Stimulated activated CD8-positive, alpha-beta memory T cell treated with anti-CD3 and anti-CD28 coated beads, Interleukin-15, amount 100 ng/mL, for 1 hour (primary cell): ENCODE results near the gene ABCG5.

ENCODE experiments used
- DNase-seq: peaks from one replicate; pipeline ENCODE4 v3.0.0-alpha.2; 2020; ENCODE audit warnings: low read depth

ABCG5 gene

DNA sequence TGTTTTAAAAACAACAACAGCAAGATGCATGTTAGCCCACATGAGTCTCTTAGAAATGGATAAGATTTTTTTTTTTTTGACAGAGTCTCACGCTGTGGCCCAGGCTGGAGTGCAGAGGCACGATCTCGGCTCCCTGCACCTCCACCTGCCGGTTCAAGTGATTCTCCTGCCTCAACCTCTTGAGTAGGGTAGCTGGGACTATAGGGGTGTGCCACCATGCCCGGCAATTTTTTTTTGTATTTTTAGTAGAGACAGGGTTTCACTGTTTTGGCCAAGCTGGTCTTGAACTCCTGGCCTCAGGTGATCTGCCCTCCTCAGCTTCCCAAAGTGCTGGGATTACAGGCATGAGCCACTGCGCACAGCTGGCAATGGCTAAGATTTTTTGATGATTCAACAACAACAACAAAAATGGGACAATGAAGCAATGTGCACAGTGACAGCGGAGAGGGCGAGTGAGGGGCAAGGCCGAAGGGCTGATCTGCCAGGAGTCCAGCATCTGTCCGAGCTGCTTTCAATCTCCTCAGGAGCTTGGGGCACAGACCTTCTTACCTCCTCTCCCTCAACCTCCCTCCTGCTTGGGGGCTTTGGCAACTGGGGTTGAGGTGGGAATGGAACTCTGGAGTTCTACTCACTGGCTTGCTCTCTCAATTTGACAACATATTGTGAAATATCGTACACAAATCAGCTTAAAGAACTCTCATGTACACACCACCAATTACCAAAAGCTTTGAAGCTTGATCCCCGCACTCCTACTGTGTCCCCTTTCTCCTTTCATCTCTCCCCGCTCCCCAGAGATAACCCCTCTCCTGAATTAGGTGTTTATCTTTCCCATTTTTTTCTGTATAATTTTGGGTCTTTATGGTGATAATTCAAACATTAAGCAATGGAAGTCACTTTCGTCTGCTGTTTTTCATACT, 3.6 kb upstream of the ABCG5 start:
- DNase-seq = no peak

- no peak for DNase-seq
Observed at GRCh38 chr2:43840965-43841364, 2.3 kb upstream of the ABCG5 start.

DNA sequence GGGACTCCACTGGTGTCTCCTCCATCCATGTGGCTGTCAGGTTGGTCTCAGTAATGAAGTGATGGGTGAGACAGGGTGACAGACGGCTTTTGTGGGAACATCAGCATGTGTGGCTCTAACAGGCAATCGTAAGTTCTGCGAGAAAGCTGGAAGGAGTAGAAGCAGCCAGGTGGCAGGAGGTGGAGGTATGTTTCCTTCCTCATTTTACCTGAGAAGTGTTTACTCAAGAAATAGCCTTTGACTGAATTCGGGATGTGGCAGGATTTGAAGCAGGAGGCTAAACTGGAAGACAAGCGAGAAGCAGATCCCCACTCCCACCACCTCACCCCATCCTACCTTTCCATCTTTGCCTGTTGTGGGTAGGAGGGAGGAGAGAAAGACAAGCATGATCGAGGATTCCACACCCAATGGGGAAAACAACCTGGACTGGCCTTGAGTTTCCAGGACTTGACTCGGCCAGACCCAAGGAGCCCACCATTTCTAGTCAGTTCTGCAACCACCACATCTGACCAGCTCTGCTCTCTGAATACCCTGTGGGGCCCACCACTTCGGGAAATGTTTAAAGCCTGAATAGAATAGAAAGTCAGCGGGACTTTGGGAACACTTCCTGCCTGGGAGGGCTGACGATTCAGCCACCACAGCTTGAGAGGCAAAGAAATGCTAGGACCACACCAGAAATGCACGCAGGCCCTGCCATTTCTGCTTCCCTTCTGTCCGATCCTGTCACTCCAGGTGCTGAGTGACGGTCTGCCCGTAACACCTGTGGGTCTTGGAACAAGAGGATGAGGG, 1.3 kb upstream of the ABCG5 start:
- DNase-seq = no peak

DNA sequence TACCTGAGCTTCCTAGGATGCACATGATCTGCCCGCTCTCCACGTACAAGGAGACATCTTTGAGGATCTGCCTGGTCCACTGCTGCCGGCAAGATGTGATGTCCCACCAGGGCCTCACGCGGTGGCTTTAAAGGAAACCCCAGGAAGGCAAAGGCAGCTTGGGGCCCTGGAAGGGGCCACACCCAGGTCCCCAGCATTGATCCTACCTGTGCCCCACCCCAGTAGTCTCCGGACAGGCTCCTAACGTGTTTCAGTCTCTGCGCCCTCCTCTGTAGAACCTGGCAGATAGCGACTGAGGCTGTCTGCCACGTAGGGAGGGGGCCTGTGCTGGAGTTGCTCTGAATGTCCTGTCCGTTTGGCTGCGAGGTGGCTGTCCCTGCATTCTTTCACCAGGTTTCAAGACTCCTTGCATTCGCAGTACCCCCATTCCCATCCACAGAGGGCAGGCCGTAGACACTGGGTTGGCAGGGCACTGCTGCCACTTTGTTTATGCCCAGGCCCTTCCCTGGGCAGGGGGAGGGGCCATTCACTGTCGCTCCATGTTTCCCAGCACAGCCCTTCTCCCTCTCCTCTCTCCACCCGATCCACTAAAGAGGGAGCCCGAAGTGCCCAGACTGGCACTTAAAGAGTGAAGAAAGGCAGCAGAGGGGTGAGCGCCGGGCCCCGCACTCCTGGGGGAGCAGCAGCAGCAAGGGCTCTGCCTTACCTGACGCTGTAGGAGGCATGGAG, 644 bp downstream of the ABCG5 start:
- no peak for DNase-seq

DNA sequence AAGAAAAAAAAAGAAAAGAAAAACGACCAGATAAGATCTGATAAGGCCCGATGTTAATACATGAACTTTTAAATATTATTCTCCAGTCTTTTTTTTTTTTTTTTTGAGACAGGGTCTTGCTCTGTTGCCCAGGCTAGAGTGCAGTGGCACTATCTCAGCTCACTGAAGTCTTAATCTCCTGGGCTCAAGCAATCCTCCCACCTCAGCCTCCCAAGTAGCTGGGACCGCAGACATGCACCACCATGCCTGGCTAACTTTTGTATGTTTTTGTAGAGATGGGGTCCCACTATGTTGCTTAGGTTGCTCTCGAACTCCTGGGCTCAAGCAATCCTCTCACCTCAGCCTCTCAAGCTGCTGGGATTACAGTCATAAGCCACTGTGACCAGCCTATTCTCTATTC, 1.6 kb downstream of the ABCG5 start:
- no peak for DNase-seq

GRCh38 chr2:43832457-43832856, 6.2 kb downstream of the ABCG5 start:
- DNase-seq = no peak

DNA sequence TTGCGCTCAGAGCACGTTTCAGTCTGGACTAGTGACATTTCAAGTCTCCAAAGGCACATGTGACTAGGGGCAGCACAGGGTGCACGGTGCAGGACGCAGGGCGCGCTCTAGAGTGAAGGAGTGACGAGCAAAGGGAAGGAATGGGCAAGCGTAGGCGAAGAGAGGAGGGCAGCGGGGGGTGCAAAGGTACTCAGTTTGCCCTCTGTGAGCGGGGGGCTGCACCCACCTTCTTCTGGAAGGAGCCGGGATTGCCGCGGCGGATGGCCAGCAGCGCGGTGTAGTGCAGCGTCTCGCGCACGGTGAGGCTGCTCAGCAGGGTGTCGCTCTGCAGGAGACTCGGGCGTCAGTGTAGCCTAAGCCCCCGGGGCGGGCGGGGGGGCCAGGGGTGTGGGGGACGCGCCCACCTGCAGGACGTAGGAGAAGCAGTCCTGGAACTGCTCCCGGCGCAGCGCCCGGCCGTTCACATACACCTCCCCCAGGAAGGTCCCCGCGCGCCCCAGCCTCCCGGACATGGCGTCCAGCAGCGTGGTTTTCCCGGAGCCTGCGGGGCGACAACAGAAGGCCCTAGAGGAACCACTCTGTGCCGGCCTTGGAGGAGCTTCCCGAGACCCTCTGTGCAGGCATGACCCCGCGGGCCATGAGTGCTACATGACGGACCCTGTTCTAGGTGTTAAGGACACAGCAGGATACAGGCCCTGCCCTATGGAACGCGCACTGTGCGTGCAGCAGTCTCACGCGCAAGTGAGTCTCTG, 6.9 kb downstream of the ABCG5 start:
- DNase-seq = no peak

DNA sequence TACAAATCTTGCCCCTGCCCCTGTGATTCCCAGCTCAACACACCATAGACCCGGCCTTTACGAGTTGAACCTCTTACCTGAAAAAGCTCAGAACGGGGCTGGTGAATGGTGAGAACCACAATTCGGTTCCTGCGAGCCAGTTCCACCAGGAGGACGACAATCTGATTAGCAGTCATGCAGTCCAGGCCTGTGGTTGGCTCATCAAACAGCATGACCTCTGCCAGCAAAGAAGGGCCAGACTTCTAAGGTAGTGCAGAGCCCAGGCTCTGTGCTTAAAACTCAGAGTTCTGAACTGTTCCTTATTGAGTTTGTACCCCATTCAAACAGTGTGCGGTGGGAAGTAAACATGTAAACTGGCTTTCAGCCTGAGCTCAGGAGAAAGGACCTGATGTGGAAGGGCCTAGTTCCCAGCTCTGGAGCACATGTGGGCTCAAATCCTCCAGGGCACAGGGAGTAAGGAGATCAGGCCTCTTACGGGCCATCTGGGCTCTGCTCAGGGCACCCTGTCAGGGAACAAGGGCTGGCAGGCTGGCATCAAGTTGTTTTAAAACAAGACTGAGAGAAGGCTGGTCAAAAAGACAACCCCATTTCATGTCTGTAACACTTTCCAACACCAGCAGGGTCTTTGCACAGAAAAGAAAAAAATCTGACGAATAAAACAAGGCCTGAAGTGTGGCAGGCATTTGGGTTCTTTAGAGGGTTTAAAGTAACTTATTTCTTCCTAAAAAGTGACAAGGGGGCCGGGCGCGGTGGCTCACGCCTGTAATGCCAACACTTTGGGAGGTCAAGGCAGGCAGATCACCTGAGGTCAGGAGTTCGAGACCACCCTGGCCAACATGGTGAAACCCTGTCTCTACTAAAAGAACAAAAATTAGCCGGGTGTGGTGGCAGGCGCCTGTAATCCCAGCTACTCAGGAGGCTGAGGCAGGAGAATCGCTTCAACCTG, 12.1 kb downstream of the ABCG5 start:
- DNase-seq = no peak

DNA sequence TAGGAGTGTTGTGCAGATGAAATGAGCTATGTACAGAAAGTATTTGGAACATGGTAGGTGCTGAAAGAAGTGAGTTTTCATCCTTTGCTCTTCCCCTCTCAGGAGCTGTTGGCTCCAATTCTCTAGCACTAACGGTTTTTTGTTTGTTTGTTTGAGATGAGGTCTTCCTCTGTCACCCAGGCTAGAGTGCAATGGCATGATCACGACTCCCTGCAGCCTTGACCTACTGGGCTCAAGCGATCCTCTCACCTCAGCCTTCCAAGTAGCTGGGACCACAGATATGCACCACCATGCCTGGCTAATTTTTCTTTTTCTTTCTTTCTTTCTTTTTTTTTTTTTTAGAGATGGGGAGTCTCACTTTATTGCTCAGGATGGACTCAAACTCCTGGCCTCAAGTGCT, 12.8 kb downstream of the ABCG5 start:
- no peak for DNase-seq

DNA sequence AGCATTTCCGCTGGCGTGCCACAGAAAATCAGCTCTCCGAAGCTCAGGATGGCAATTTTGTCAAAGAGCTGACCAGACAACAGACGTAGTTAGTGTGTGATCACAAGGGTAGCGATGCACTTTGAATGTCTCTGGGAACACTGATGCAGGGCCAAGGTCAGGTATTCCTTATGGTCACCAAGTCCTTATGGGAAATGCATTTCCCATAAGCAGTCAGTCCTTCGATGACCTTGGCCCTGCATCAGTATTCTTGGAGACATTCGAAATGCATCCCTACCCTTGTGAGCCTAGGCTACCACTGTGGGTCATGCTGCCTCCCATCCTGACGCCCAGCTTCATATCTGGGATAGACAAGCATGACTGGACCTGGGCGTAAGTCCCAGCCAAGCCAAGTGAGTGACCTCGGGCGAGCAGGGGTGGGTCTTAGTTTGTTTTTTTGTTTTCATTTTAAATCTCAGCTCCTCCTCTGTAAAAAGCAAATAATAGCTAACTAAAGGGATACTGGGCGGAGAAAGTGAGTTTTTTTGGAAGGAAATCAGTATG, 13.6 kb downstream of the ABCG5 start:
- no peak for DNase-seq

- no peak for DNase-seq
Observed at GRCh38 chr2:43824512-43824911, 14.1 kb downstream of the ABCG5 start.

GRCh38 chr2:43823751-43824150, 14.9 kb downstream of the ABCG5 start:
- DNase-seq = no peak

- DNase-seq = no peak
Observed at GRCh38 chr2:43822839-43823238, 15.8 kb downstream of the ABCG5 start.

DNA sequence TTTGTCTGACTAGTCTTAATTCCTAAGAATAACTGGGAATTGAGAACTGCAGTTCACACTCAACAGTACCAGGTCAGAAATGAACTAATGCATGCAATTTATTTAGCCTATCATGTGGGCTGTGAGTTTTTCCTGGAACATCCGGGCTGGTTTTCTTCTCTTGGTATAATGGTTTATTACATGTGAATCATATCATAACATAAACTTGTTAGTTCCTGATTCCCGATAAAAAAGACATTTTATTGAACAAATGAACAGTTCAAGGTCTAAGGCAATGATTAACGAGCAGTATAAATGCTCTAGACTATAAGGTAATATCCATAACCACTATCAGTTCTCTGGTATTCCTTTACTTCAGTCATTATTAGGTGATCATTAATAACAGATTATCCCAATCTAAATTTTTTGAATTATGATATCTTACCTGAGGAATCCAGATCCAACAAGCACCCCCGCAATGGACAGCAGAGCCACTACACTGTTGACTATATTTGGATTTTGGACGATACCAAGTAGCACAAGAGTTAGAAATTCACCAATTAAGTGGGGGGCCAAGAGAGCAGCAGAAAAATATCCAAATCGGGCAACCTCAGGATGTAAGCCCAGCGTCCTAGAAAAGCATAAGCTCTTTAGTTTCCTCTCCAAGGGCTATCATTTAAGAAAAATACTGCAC, 19.0 kb downstream of the ABCG5 start:
- DNase-seq = no peak

GRCh38 chr2:43818761-43819160, 19.9 kb downstream of the ABCG5 start:
- DNase-seq = no peak

DNA sequence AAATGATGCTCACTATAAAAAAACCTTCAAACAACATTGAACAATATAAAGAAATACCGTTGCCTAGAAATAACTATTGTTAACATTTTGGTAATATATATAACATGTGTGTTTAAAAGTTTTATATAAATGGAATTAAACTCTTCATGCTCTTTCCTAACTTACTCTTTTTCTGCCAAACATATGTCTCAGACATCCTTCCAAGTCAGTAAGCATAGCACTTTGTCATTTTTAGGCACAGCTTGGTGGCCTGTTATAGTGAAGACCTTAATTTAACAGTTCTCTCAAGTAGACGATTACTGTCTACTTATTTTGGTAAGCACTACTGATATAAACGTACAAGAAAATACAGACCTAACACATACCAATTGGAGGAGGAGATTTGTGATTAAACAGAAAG, 23.9 kb downstream of the ABCG5 start:
- no peak for DNase-seq

GRCh38 chr2:43812947-43813346, 25.7 kb downstream of the ABCG5 start:
- DNase-seq = no peak

DNA sequence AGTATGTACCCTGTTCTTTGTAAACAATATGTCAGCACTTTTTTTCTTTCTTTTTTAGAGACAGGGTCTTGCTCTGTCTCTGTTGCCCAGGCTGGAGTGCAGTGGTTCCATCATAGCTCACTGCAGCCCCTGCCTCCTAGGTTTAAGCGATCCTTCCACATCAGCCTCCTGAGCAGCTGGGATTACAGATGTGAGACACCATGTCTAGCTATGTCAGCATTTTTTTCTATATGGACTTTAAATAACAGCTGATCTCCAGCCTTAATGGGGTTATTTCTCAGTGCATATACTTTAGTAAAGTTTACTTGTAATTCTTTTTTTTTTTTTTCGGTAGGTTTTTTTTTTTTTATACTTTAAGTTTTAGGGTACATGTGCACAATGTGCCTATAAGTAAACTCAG, 26.6 kb downstream of the ABCG5 start:
- DNase-seq = no peak

- no peak for DNase-seq
Observed at GRCh38 chr2:43810888-43811287, 27.8 kb downstream of the ABCG5 start.

DNA sequence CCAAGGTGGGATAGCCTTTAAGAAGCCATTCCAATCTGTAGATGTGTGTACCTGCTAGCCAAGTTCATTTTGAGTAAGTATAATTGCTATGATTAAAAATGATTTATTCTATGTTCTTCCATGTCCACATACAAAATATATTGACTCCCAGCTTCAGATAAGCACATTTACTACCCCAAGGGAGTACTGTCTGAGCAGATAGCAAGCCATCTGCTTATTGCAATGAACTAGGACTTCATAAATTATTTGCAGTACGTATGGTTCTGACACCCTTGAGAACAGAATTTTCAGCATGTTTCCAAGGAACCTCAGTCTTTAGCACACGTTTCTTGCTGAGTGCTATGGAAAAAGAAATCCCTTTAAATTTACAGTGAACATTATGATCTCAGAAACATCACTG, 28.2 kb downstream of the ABCG5 start:
- DNase-seq = no peak
